ENCODE data around the gene LRRC43.

Gene LRRC43

GRCh38 chr12:122182887-122183587, at the start of gene LRRC43:
TSS of gene LRRC43 (plus strand) at chr12:122183123. CDS start at chr12:122183145, 22 bp downstream.
- no peak for DNase-seq (ENCODE audit: low read depth in 3 of 3)

- no peak for DNase-seq (ENCODE audit: low read depth in 3 of 3)
Measured at GRCh38 chr12:122133192-122133950, 49.6 kb upstream of the LRRC43 start.

GRCh38 chr12:122135437-122136031, 47.4 kb upstream of the LRRC43 start:
- no peak for DNase-seq (ENCODE audit: low read depth in 3 of 3)

GRCh38 chr12:122137229-122137628, 45.7 kb upstream of the LRRC43 start:
- no peak for DNase-seq (ENCODE audit: low read depth in 3 of 3)

GRCh38 chr12:122137681-122138080, 45.2 kb upstream of the LRRC43 start:
- DNase-seq (ENCODE audit: low read depth in 3 of 3) = no peak

- no peak for DNase-seq (ENCODE audit: low read depth in 3 of 3)
Measured at GRCh38 chr12:122138181-122138580, 44.7 kb upstream of the LRRC43 start.

GRCh38 chr12:122138616-122139015, 44.3 kb upstream of the LRRC43 start:
- no peak for DNase-seq (ENCODE audit: low read depth in 3 of 3)

- no peak for DNase-seq (ENCODE audit: low read depth in 3 of 3)
Measured at GRCh38 chr12:122139266-122139665, 43.7 kb upstream of the LRRC43 start.

GRCh38 chr12:122139941-122140340, 43.0 kb upstream of the LRRC43 start:
- no peak for DNase-seq (ENCODE audit: low read depth in 3 of 3)

- no peak for DNase-seq (ENCODE audit: low read depth in 3 of 3)
Measured at GRCh38 chr12:122140467-122141257, 42.3 kb upstream of the LRRC43 start.

- DNase-seq (ENCODE audit: low read depth in 3 of 3) = no peak
Measured at GRCh38 chr12:122141911-122142725, 40.8 kb upstream of the LRRC43 start.

- no peak for DNase-seq (ENCODE audit: low read depth in 3 of 3)
Measured at GRCh38 chr12:122142857-122143256, 40.1 kb upstream of the LRRC43 start.

GRCh38 chr12:122144885-122145284, 38.0 kb upstream of the LRRC43 start:
- DNase-seq (ENCODE audit: low read depth in 3 of 3) = no peak

- no peak for DNase-seq (ENCODE audit: low read depth in 3 of 3)
Measured at GRCh38 chr12:122145505-122146330, 37.2 kb upstream of the LRRC43 start.

GRCh38 chr12:122147514-122148290, 35.2 kb upstream of the LRRC43 start:
- no peak for DNase-seq (ENCODE audit: low read depth in 3 of 3)

GRCh38 chr12:122148657-122149056, 34.3 kb upstream of the LRRC43 start:
- no peak for DNase-seq (ENCODE audit: low read depth in 3 of 3)

- no peak for DNase-seq (ENCODE audit: low read depth in 3 of 3)
Measured at GRCh38 chr12:122150127-122150681, 32.7 kb upstream of the LRRC43 start.

- no peak for DNase-seq (ENCODE audit: low read depth in 3 of 3)
Measured at GRCh38 chr12:122152754-122153153, 30.2 kb upstream of the LRRC43 start.

- DNase-seq (ENCODE audit: low read depth in 3 of 3) = no peak
Measured at GRCh38 chr12:122155705-122156104, 27.2 kb upstream of the LRRC43 start.
